GM12878 (cell line): ENCODE results near the gene NDOR1. TPM values are rescaled to one million over a fixed set of nuclear protein-coding genes. Genes with fewer than 3 reads are reported as not detected.

Experiments used
- BHLHE40 ChIP-seq, 2 experiments: fragments of 450-650 bp in 1 of 2; IDR thresholded peaks; 2 replicates each; pipeline ENCODE4 v1.6.1; 2011 to 2017; ENCODE audit warnings: low read depth in 2 of 2, borderline replicate concordance in 1 of 2, improper control_type of control experiment in 1 of 2, low read length in 1 of 2, mild to moderate bottlenecking in 1 of 2
- CBX5 ChIP-seq: sonication (generic); IDR thresholded peaks from 2 replicates; pipeline ENCODE4 v1.6.1; 2016; ENCODE audit warnings: low read depth, moderate library complexity, mild to moderate bottlenecking, inconsistent platforms
- CHD2 ChIP-seq: IDR thresholded peaks from 2 replicates; pipeline ENCODE4 v1.6.1; 2011; ENCODE audit warnings: low read depth, low read length, improper control_type of control experiment, borderline replicate concordance
- GATAD2B ChIP-seq: fragments of 450-650 bp; conservative IDR thresholded peaks from 2 replicates; pipeline ENCODE4 v1.6.1; 2017; ENCODE audit warnings: low read depth, mild to moderate bottlenecking, moderate library complexity
- KDM1A ChIP-seq: fragments of 200-600 bp; sonication (generic); IDR thresholded peaks from 2 replicates; pipeline ENCODE4 v1.6.1; 2016; ENCODE audit warnings: borderline replicate concordance
- SIX5 ChIP-seq: IDR thresholded peaks from 2 replicates; pipeline ENCODE4 v1.6.1; 2011; ENCODE audit warnings: mild to moderate bottlenecking, low read depth, low read length, moderate library complexity; ENCODE audit not compliant: severe bottlenecking
- SMARCA5 ChIP-seq: fragments of 450-650 bp; IDR thresholded peaks from 2 replicates; pipeline ENCODE4 v1.6.1; 2017; ENCODE audit warnings: mild to moderate bottlenecking
- SPI1 ChIP-seq: IDR thresholded peaks from 2 replicates; pipeline ENCODE4 v1.6.1; 2011; ENCODE audit warnings: low read depth, mild to moderate bottlenecking, low read length, moderate library complexity, borderline replicate concordance; ENCODE audit not compliant: insufficient read depth
- TAF1 ChIP-seq: IDR thresholded peaks from 2 replicates; pipeline ENCODE4 v1.6.1; 2011; ENCODE audit warnings: mild to moderate bottlenecking, low read depth, low read length, borderline replicate concordance
- TARDBP ChIP-seq: IDR thresholded peaks from 2 replicates; pipeline ENCODE4 v1.6.1; 2016; ENCODE audit warnings: borderline replicate concordance
- polyA plus RNA-seq, 11 experiments: library from polyadenylated mRNA; depleted of rRNA in 4 of 11; unstranded in 6 of 11; stranded (reverse) in 5 of 11; fragments of >200 nt; fragmentation: Nextera tagmentation in 4 of 11; fragmentation: Illumina TruSeq in 1 of 11; extraction: Ambion mirVana in 4 of 11; extraction: Trizol in 1 of 11; gene quantifications; 1 replicate in 1 of 11; 2 replicates in 10 of 11; pipeline versions ENCODE4 v1.2.1 to v1.2.3, GENCODE V29; 2011 to 2016; ENCODE audit warnings: inconsistent platforms in 2 of 11, missing spikeins in 2 of 11, low read depth in 1 of 11
- total RNA-seq, 4 experiments: library from RNA; depleted of rRNA in 3 of 4; stranded (reverse); fragments of >200 nt in 3 of 4; fragmentation: Illumina TruSeq in 1 of 4; extraction: Trizol in 1 of 4; gene quantifications; 2 replicates each; pipeline versions ENCODE4 v1.2.1 to v1.2.3, GENCODE V29; 2013 to 2021
- TF ChIP-seq, protein P1 (sequence below): fragments of 450-650 bp; IDR thresholded peaks from 2 replicates; pipeline ENCODE4 v1.6.1; 2018; ENCODE audit warnings: borderline replicate concordance, mild to moderate bottlenecking; ENCODE audit not compliant: partially characterized antibody
- TF ChIP-seq, protein P2 (sequence below): fragments of 450-650 bp; IDR thresholded peaks from 2 replicates; pipeline ENCODE4 v1.6.1; 2017; ENCODE audit warnings: mild to moderate bottlenecking, low read depth, inconsistent platforms; ENCODE audit not compliant: poor library complexity, severe bottlenecking
- TF ChIP-seq, protein P3 (sequence below): fragments of 450-650 bp; IDR thresholded peaks from 2 replicates; pipeline ENCODE4 v1.6.1; 2014; ENCODE audit warnings: mild to moderate bottlenecking
- TF ChIP-seq, protein P4 (sequence below): fragments of 450-650 bp; conservative IDR thresholded peaks from 2 replicates; pipeline ENCODE4 v1.6.1; 2017; ENCODE audit warnings: mild to moderate bottlenecking, moderate library complexity
- TF ChIP-seq, protein P5 (sequence below): fragments of 450-650 bp; formaldehyde crosslinking; IDR thresholded peaks from 2 replicates; pipeline ENCODE4 v1.4.0; 2020; ENCODE audit warnings: mild to moderate bottlenecking, moderate library complexity

NDOR1 gene
- total and polyA plus RNA-seq, 10 of the 15 experiments (the other 5 are each of a cell fraction or from before 2014, with no cell fraction given) = 0.04 to 32.9 (median 11.1) TPM

DNA sequence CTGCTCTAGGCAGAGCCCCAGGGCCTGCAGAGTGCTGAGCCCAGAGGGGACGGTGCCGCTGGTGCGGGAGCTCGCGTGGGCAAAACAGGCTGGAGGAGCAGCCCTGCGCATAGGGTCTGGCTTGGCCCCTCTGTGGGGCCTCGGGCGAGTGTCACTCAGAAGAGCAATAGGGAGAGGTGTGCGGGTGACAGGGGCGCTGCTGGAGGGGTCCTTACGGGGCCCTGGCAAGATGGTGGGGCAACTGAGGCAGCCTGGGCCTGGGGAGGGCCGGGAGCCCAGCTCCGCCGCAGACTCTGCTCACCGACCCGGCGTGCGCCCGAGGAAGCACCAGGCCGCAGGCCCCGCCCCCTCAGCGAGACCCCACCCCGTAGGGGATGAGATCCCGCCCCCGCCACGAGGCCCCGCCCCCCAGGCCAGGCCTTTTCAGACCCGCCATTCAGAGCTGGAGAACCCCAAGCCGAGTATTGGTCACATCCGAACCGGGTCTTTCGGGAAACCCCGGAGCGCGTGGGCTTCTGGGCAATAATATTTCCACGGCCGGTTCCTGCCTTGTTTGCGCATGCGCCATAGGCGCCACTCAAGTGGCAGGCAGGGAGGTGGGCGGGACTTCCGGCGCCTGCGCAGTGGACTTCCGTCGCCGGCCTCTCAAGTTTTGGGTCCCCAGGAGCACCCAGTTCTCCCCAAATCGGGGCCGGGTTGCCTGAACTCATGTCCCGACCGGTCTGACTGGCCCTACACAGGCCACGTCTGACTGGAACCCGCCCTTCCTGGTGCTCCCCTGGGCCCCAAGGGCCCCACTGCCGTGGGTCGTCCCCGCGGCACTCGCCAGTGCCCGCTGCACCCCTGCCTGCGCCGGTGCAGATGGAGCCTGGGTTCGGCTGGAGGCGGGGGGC, 17.8 kb downstream of the NDOR1 start (continued):
- no peak for TF ChIP-seq TARDBP
- TF ChIP-seq BHLHE40 (IDR thresholded peaks at IDR 0.05; ENCODE audit: borderline replicate concordance in 1 of 2, low read depth in 2 of 2, low read length in 1 of 2) = peak in 1 of 2 experiments; percentile 20; a peak in 1 of 4 replicates
- peak; percentile 71; the same call in 1 of the 2 replicates for TF ChIP-seq TAF1
- TF ChIP-seq, protein P1, sequence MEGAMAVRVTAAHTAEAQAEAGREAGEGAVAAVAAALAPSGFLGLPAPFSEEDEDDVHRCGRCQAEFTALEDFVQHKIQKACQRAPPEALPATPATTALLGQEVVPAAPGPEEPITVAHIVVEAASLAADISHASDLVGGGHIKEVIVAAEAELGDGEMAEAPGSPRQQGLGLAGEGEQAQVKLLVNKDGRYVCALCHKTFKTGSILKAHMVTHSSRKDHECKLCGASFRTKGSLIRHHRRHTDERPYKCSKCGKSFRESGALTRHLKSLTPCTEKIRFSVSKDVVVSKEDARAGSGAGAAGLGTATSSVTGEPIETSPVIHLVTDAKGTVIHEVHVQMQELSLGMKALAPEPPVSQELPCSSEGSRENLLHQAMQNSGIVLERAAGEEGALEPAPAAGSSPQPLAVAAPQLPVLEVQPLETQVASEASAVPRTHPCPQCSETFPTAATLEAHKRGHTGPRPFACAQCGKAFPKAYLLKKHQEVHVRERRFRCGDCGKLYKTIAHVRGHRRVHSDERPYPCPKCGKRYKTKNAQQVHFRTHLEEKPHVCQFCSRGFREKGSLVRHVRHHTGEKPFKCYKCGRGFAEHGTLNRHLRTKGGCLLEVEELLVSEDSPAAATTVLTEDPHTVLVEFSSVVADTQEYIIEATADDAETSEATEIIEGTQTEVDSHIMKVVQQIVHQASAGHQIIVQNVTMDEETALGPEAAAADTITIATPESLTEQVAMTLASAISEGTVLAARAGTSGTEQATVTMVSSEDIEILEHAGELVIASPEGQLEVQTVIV = no peak
- TF ChIP-seq, protein P2, sequence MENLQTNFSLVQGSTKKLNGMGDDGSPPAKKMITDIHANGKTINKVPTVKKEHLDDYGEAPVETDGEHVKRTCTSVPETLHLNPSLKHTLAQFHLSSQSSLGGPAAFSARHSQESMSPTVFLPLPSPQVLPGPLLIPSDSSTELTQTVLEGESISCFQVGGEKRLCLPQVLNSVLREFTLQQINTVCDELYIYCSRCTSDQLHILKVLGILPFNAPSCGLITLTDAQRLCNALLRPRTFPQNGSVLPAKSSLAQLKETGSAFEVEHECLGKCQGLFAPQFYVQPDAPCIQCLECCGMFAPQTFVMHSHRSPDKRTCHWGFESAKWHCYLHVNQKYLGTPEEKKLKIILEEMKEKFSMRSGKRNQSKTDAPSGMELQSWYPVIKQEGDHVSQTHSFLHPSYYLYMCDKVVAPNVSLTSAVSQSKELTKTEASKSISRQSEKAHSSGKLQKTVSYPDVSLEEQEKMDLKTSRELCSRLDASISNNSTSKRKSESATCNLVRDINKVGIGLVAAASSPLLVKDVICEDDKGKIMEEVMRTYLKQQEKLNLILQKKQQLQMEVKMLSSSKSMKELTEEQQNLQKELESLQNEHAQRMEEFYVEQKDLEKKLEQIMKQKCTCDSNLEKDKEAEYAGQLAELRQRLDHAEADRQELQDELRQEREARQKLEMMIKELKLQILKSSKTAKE = no peak
- TF ChIP-seq SIX5 = peak; percentile 36
- TF ChIP-seq GATAD2B = peak; percentile 38
- 0 out of 2 replicates have a peak, but pooled peaks have one; percentile 33 for TF ChIP-seq SMARCA5
- TF ChIP-seq, protein P3, sequence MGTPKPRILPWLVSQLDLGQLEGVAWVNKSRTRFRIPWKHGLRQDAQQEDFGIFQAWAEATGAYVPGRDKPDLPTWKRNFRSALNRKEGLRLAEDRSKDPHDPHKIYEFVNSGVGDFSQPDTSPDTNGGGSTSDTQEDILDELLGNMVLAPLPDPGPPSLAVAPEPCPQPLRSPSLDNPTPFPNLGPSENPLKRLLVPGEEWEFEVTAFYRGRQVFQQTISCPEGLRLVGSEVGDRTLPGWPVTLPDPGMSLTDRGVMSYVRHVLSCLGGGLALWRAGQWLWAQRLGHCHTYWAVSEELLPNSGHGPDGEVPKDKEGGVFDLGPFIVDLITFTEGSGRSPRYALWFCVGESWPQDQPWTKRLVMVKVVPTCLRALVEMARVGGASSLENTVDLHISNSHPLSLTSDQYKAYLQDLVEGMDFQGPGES = no peak
- TF ChIP-seq, protein P4, sequence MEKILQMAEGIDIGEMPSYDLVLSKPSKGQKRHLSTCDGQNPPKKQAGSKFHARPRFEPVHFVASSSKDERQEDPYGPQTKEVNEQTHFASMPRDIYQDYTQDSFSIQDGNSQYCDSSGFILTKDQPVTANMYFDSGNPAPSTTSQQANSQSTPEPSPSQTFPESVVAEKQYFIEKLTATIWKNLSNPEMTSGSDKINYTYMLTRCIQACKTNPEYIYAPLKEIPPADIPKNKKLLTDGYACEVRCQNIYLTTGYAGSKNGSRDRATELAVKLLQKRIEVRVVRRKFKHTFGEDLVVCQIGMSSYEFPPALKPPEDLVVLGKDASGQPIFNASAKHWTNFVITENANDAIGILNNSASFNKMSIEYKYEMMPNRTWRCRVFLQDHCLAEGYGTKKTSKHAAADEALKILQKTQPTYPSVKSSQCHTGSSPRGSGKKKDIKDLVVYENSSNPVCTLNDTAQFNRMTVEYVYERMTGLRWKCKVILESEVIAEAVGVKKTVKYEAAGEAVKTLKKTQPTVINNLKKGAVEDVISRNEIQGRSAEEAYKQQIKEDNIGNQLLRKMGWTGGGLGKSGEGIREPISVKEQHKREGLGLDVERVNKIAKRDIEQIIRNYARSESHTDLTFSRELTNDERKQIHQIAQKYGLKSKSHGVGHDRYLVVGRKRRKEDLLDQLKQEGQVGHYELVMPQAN = peak; percentile 74
- TF ChIP-seq, protein P5, sequence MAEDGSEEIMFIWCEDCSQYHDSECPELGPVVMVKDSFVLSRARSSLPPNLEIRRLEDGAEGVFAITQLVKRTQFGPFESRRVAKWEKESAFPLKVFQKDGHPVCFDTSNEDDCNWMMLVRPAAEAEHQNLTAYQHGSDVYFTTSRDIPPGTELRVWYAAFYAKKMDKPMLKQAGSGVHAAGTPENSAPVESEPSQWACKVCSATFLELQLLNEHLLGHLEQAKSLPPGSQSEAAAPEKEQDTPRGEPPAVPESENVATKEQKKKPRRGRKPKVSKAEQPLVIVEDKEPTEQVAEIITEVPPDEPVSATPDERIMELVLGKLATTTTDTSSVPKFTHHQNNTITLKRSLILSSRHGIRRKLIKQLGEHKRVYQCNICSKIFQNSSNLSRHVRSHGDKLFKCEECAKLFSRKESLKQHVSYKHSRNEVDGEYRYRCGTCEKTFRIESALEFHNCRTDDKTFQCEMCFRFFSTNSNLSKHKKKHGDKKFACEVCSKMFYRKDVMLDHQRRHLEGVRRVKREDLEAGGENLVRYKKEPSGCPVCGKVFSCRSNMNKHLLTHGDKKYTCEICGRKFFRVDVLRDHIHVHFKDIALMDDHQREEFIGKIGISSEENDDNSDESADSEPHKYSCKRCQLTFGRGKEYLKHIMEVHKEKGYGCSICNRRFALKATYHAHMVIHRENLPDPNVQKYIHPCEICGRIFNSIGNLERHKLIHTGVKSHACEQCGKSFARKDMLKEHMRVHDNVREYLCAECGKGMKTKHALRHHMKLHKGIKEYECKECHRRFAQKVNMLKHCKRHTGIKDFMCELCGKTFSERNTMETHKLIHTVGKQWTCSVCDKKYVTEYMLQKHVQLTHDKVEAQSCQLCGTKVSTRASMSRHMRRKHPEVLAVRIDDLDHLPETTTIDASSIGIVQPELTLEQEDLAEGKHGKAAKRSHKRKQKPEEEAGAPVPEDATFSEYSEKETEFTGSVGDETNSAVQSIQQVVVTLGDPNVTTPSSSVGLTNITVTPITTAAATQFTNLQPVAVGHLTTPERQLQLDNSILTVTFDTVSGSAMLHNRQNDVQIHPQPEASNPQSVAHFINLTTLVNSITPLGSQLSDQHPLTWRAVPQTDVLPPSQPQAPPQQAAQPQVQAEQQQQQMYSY (CRISPR knock-in tag) = no peak
- TF ChIP-seq SPI1 = 0 out of 2 replicates have a peak, but pooled peaks have one; percentile 17
- peak; percentile 53; the same call in 1 of the 2 replicates for TF ChIP-seq CHD2
- no peak for TF ChIP-seq CBX5
- no peak for TF ChIP-seq KDM1A
